Endothelial cell of umbilical vein (primary cell): ENCODE data around the gene RAB4A. TPM values are rescaled to one million over a fixed set of nuclear protein-coding genes. Genes with fewer than 3 reads are reported as not detected.

Experiments used
- BruUV-seq: library from RNA; stranded (reverse); fragments of 400-500 nt; replicated peaks from 2 replicates; lab custom pipeline; 2021; lab: Mats Ljungman, UMichigan
- CTCF ChIA-PET: fragments of 300-600, 350-600 bp; sonication (Branson Sonifier 250); formaldehyde crosslinking; loops from one replicate; lab custom pipeline; 2021; ENCODE audit warnings: antibody characterized with exemption, inconsistent platforms; lab: Charles Lee
- POLR2A ChIA-PET: fragments of 300-600, 350-600 bp; sonication (Branson Sonifier 250); formaldehyde crosslinking; loops from one replicate; lab custom pipeline; 2021; ENCODE audit warnings: antibody characterized with exemption, inconsistent platforms; lab: Charles Lee
- DNase-seq: peaks from one replicate; pipeline ENCODE4 v3.0.0-alpha.2; 2011; ENCODE audit warnings: low read depth, low spot score
- FAIRE-seq: peaks from 2 replicates; lab custom pipeline; 2011; peaks lifted over from hg19 to GRCh38; lab: Jason Lieb, UNC
- H2AFZ ChIP-seq: 2 replicates; pipeline ENCODE4 v1.6.0; 2012; ENCODE audit warnings: low read depth, low read length, control low read depth, inconsistent platforms
- H3K27ac ChIP-seq: 2 replicates; pipeline ENCODE4 v1.5.1; 2011; ENCODE audit warnings: low read depth, mild to moderate bottlenecking, control low read depth, low read length, moderate library complexity; ENCODE audit not compliant: insufficient read depth
- H3K27me3 ChIP-seq, 2 experiments: 2 replicates each; pipeline versions ENCODE4 v1.6.0 to v1.6.1; 2011; ENCODE audit warnings: low read length in 2 of 2, mixed read lengths in 1 of 2; ENCODE audit not compliant: control insufficient read depth in 2 of 2, insufficient read depth in 2 of 2
- H3K36me3 ChIP-seq, 2 experiments: 2 replicates in 1 of 2; 3 replicates in 1 of 2; pipeline ENCODE4 v1.5.1; 2011; ENCODE audit warnings: low read length in 2 of 2, mild to moderate bottlenecking in 1 of 2, moderate library complexity in 1 of 2; ENCODE audit not compliant: control insufficient read depth in 2 of 2, insufficient read depth in 2 of 2; ENCODE audit errors: extremely low read depth in 1 of 2
- H3K4me1 ChIP-seq: 3 replicates; pipeline ENCODE4 v1.5.1; 2011; ENCODE audit warnings: mild to moderate bottlenecking, low read length; ENCODE audit not compliant: control insufficient read depth, insufficient read depth; ENCODE audit errors: extremely low read depth
- H3K4me2 ChIP-seq: 2 replicates; pipeline ENCODE4 v1.6.1; 2011; ENCODE audit warnings: low read length, control low read depth, mixed read lengths; ENCODE audit not compliant: insufficient read depth
- H3K4me3 ChIP-seq, 3 experiments: fragments of 200-600 bp in 1 of 3; sonication (generic), shearing (Covaris generic) in 1 of 3; replicated peaks in 1 of 3; 2 replicates each; pipeline ENCODE4 v1.5.1; 2011 to 2016; ENCODE audit warnings: control low read depth in 3 of 3, low read length in 3 of 3, mild to moderate bottlenecking in 2 of 3, inconsistent platforms in 1 of 3, low read depth in 1 of 3, moderate library complexity in 1 of 3; ENCODE audit not compliant: insufficient read depth in 1 of 3
- H3K79me2 ChIP-seq: 2 replicates; pipeline ENCODE4 v1.6.0; 2012; ENCODE audit warnings: low read length, inconsistent platforms; ENCODE audit not compliant: control insufficient read depth, insufficient read depth
- H3K9ac ChIP-seq: replicated peaks from 2 replicates; pipeline ENCODE3; 2011; ENCODE audit warnings: low read length, control low read depth; ENCODE audit not compliant: insufficient read depth; ENCODE audit errors: extremely low read depth
- H3K9me1 ChIP-seq: replicated peaks from 3 replicates; pipeline ENCODE4 v1.6.0; 2011; ENCODE audit warnings: mild to moderate bottlenecking, low read length; ENCODE audit not compliant: control insufficient read depth, insufficient read depth; ENCODE audit errors: extremely low read depth
- H3K9me3 ChIP-seq: replicated peaks from 2 replicates; pipeline ENCODE4 v1.5.1; 2012; ENCODE audit warnings: low read length, inconsistent platforms; ENCODE audit not compliant: control insufficient read depth, insufficient read depth
- H4K20me1 ChIP-seq: replicated peaks from 2 replicates; pipeline ENCODE3; 2011; ENCODE audit warnings: mild to moderate bottlenecking, low read length; ENCODE audit not compliant: control insufficient read depth, insufficient read depth; ENCODE audit errors: extremely low read depth
- FOS ChIP-seq: IDR thresholded peaks from 2 replicates; pipeline ENCODE4 v1.6.1; 2011; ENCODE audit warnings: mild to moderate bottlenecking, low read length, moderate library complexity, borderline replicate concordance; ENCODE audit not compliant: insufficient read depth
- GATA2 ChIP-seq: IDR thresholded peaks from 2 replicates; pipeline ENCODE4 v1.7.0; 2011; ENCODE audit warnings: low read depth, mild to moderate bottlenecking, moderate library complexity, mixed read lengths, low read length; ENCODE audit not compliant: insufficient read length, insufficient read depth
- JUN ChIP-seq: IDR thresholded peaks from 2 replicates; pipeline ENCODE4 v1.6.1; 2011; ENCODE audit warnings: borderline replicate concordance, low read depth; ENCODE audit not compliant: insufficient read length, insufficient read depth
- MAX ChIP-seq: IDR thresholded peaks from 2 replicates; pipeline ENCODE4 v1.6.1; 2011; ENCODE audit not compliant: insufficient read depth, insufficient read length
- MYC ChIP-seq: IDR thresholded peaks from one replicate; pipeline ENCODE4 v1.6.1; 2011; ENCODE audit warnings: mild to moderate bottlenecking, low read depth, low read length
- POLR2A ChIP-seq: IDR thresholded peaks from 2 replicates; pipeline ENCODE4 v1.6.1; 2012; ENCODE audit warnings: low read depth, mild to moderate bottlenecking, control low read depth, low read length
- dilution Hi-C: fragments of 300-500 bp; cut with MboI; formaldehyde crosslinking; loops from one replicate; pipeline ENCODE4 v1.15.0; 2019; ENCODE audit warnings: low sequenced_read_pairs; ENCODE audit not compliant: extremely low pct_ligation_motif_present
- intact Hi-C: fragments of 100-400 bp; cut with micrococcal nuclease; formaldehyde crosslinking; loops from one replicate; pipeline ENCODE4 v1.10.0; 2022
- polyA plus RNA-seq, 4 experiments: library from polyadenylated mRNA; depleted of rRNA in 3 of 4; stranded (reverse) in 3 of 4; unstranded in 1 of 4; fragments of >200 nt; gene quantifications; 2 replicates each; pipeline versions ENCODE4 v1.2.1 to v1.2.3, GENCODE V29; 2011 to 2012; ENCODE audit warnings: missing spikeins in 1 of 4
- total RNA-seq: library from RNA; stranded (reverse); gene quantifications from 2 replicates; pipeline ENCODE4 v1.2.3, GENCODE V29; 2021

The RAB4A gene
- total and polyA plus RNA-seq, 2 donors (not counting 3 experiments of a cell fraction or from before 2014, with no cell fraction given): 14.8 to 52.9 TPM

DNA sequence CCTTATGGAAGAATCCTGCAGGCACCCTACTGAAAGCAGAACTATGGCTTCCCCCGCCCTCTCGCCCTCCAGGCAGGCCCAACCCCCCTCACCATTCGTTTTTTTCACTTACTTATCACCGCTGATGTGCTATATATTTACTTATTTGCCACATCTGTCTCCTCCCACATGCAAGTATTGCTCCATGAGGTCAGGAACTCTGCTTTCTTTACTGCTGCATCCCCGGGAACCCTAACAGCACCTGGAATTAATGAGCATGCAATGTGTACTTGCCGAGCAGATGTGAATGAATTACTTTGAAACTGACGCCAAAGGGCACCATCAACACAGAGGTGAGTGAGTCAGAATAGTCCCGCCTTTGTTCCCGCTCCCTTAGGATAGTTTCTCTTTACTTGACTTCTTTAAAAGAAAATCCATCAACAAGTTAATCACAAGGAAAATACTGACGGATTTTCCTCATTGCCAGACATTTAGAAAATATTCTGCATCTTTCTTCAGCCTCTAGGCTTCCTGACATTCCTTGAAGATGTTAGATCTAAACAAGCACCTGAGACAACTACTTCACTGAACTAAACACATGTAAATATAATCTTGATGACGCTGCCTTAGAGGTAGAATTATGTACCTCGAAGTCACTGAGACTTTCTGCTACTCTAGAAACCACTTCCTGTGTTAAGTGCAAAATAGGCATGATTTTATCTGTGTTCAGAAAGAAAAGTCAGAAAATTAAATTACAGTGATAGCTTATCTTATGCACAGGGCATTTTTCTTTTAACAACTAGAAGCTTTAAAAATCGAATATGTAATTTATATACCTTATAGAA, 17.5 kb upstream of the RAB4A start:
- no peak for FAIRE-seq
- Histone ChIP-seq H3K4me2 (no peak overlapping the region), H3K27ac (no peak overlapping the region), H3K36me3 (no peaks in the 10 kb centered on the region), H3K4me1 (peaks cover 3% of the 10 kb centered on the region), H4K20me1 (no peaks in the 10 kb centered on the region), H3K27me3 (peaks cover 0 to 2% of the 10 kb centered on the region in 2 experiments), H3K9me1 (no peaks in the 10 kb centered on the region), H2AFZ (no peak overlapping the region), H3K79me2 (no peaks in the 10 kb centered on the region), H3K4me3 (no peak overlapping the region), H3K9me3 (no peaks in the 10 kb centered on the region), H3K9ac (no peak overlapping the region)
- intact Hi-C loops: no loop called here
- TF ChIP-seq JUN (no peak), MYC (no peak), FOS (no peak), MAX (no peak), GATA2 (no peak), POLR2A (no peak)
- dilution Hi-C loops: no loop called here
- ChIA-PET CTCF (interaction anchor here (4.3 to 10.6 kb wide), 2 partner anchors 26 to 230 kb away, joined by 11 to 295 read pairs; no protein-coding TSS in a partner anchor), POLR2A (no interaction called here)
- no peak for DNase-seq
- no TSS peak for BruUV-seq
